Measurements from ENCODE around the gene PXK. TPM values are rescaled to one million over a fixed set of nuclear protein-coding genes. Genes with fewer than 3 reads are reported as not detected.

The PXK gene
- polyA plus RNA-seq, 1 donor: 32.5 TPM

DNA sequence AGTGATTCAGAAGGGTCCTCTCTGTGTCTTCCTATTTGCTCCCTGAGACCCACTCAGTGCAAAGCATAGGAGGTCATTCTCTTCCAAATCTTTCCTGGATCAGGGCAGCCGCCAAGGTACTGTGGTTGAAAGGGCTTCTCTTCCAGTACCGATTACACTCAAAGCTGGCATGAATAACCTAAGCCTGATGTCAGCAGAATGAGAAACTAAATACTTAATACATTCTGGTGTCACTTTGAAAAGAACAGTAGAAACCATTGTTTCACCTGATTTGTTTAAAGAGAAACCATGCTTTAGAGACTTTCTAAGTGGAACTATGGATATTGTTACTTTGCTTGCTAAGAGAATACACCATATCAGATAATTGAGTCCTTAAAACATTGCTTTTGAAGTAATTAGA is 50.8 kb downstream of the PXK start:
- DNase-seq: no peak

DNA sequence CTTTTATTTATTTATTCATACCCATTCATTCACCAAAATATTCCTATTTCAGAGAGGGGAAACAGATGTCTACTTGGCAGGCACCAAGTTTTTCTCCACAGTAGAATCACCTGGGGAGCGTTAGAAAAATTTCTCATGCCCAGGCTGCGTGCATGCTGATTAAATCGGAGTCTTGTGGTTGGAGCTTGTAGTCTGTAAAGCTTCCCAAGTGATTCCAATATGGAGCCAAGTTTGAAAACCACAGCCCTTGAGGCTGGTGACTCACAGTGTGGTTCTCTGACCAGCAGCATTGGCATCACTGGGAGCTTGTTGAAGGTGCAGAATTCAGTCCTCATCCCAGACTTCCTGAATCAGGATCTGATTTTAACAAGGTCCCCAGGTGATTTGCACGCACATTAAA is 51.2 kb downstream of the PXK start:
- no peak for DNase-seq

DNA sequence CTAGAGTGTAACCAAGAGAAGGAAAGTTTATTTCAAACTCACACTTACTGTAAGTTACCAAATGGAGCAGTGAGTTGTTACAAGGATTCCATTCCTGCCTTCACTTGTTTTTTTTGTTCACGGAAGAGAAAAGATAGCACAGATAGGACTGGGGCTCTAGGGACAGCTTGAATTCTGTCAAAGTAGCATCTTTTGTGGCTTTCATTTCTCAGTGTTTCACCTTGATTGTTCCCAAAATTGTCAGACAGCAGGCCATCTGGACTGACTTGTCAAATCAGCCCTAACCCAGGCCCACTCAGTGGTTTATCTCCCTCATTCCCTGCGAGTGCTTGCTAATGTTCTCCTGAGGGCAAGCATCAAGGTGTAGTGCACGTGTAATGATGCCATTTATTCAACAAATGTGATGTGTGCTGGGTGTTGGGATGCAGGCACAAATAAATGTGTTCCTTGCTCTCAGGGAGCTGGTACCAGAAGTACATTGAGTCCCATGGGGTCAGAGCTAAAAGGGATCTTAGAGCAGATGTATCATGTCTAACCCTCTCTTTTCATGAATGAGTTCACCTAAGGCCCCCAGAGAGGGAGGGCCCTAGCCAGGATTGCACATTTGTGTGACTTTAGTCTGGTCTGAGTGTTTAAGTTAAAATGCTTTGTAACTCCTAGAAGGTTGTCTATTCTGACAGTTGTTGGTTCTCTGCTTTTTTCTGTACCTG is 51.8 kb downstream of the PXK start:
- DNase-seq: no peak

DNA sequence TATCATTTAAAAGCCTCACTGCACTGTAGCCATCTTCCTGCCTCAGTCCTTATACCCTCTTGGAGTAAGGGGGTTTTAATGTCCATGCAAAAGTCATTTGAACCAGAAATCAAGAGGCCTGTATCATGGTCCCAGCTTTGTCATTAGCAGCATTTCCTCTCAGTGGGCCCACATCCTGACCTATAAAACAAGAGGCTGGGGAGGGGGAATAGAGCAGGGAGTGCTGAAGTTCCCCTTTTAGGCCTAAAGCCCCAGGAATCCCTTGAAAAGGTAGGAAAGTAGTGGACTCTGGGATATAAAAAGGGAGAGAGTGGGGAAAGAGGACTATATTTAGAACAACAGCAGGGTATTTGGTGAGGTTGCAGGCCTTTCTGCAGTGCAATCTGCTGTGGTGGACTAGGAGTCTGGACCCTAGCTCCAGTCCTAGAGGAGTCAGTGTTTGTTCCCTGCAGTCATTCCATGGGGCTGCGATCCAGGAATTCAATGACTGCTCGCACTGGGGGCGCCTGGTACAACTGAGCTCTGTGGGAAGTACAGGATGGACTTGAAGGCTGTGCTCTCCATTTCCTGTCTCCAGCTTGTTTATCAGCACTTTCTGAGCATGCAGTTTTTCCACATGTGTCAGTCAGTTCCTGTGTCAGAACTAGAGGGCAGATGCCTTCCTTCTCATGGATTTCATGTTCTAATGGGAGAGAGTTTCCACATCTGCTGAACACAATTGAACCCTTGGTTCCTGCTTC is 54.1 kb downstream of the PXK start:
- no peak for DNase-seq

DNA sequence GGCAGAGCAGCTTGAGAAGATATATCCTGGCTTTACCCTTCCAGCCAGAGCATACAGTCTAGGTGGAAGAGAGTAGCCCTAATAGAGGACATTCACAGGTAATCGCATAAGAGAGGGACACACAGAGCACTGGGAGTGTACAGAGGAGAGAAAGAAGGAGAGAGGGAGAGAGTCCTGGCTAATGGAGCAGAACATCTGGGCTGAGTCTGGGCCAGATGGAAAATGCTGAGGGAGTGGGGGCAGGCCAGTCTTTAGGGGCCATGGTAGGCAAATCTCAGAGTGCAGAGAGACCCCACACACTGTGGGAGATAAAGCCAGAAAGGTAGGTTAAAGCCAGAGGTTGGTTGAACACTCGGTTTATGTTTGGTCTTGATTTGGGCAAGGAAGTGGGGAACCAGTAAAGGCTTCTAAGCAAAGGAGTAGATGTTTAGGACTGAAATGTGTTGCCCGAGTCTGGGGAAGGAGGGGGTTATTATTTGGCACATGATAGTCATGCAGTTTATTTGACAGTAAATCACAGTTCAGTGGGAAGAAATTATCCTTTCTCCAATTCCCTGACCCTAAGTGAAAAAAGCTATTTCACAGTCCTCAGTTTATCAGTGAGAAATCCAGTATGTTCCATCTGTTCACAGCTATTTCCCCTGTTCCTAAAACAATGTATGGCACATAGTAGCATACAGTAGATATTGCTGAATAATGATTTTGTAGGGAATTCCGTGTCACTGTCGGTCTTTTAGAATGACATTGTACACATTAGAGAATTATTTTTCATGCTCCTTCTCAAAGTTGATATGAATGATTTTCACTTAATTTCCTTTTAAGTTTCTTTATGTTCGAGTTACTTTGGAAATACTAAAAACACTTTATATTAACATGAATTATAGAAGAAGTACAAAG is 55.2 kb downstream of the PXK start:
- DNase-seq: no peak

DNA sequence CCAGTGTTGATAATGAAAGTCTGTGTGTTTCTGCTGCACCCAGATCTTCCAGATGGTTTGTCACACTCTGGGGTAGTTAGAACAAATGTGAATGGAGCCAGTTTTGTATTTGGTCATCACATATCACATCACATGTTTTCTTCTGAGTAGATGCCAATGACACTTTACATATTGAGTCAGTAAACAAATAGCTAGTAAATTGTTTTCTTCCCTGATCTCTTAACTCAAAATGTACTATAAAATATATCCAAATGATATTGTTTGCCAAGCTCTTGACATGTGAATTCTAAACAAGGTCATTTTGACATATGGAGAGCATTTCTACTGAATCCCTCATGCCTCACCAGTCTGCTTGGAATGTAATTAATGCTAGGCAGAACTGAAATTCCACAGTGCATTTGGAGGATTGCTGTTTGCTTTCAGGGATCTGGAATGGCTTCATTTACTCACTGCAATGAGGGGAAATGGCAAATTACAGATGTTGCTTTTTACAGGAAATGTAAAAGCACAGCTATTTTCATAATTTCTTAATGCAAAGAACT is 55.9 kb downstream of the PXK start:
- peak; percentile 61 for DNase-seq

DNA sequence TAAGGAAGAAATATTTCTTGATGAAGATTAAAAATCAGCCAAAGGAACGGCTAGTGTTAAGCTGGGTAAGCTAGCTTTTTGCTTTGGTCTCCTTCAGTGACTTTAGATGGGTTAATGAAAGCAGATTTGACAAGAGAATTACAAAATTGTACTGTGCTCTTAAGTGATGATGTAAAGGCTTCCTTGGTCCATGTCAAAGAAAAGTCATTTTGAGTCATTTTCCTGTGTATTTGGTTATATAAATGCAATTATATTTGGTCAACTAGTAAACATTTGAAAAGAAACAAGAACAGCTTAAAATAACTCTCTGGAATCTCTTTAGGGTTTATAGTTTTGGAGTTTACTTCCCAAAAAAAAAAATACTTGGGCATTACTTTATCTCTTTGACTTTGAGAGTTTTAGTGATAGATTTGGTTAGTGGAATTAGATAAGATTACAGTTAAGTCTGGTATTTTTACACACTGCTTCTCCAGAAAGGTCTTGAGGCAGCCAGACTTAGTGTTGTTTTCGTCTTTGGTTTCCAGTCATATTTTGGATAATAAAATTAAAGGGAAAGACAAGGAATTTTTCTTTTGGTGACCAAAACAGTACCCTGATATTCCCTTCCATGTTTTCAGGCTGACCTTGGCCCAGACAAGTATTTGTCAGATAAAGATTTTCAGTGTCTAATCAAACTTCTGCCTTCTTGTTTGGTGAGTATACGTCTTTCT is 58.6 kb downstream of the PXK start:
- DNase-seq: no peak

DNA sequence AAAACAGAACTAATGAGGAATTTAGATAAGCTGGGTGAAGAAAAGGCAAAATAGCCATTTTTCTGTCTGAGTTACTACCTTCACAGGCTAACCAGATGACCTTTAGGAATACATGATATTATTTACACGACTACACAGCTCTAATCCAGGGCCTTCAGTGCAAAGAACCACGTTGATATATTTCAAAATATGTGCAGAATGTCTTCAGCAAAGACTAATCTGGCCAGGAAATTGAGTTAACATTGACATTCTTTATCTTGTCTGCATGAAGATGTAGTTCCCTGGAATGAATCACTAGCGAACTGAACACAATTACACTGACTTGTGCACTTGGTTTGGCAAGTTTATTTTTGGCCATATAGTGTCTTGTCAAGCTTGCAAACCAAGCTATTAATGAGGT is 59.5 kb downstream of the PXK start:
- no peak for DNase-seq

DNA sequence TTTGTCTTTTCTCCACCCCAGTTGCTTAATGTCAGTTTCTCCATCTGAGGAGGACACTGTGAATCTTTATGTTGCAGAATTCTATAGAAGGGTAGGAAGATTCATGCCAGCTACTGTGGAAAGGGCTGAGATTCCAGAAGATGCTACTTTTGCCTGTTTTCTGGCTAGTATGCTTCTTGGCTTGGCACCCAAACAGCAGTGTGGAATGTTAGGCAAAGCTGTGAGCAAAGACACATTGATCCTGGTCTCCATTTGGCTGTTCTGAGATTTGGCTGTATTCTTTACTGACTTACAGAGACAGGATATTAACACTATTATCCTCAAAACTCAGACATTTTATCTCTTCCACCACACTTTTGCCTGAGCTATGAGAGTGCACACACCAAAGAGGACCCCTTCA is 61.6 kb downstream of the PXK start:
- DNase-seq: no peak

DNA sequence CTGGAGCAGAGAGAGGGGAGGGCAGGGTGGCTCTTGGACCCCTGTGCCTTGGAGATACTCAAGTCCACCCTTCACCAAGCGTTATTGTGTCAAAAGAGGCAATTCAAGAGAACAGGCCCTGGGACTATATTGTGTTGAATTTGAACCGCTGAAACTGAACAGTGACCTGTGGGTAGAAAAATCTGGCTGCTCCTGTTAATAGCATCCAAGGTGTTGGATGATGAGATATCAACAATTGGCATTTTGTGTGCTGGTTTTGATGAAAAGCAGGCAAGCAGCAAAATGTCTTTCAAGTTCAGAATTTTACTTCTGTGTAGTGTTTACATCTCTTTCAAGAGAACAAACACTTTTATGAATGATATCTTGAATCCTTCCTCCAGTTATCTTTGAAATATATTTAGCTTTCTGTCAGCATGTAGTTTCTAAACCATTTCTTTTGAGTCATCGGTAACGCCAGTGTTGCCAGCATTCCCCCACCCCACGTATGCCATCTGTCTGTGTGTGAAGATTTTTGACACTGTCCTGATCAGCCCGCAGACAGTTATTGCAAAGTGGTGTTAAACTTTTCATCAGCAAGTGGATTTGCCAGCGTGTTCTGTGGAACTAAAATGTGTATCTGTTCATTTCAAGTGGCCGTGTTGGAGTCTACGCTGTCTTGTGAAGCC is 66.1 kb downstream of the PXK start:
- no peak for DNase-seq

DNA sequence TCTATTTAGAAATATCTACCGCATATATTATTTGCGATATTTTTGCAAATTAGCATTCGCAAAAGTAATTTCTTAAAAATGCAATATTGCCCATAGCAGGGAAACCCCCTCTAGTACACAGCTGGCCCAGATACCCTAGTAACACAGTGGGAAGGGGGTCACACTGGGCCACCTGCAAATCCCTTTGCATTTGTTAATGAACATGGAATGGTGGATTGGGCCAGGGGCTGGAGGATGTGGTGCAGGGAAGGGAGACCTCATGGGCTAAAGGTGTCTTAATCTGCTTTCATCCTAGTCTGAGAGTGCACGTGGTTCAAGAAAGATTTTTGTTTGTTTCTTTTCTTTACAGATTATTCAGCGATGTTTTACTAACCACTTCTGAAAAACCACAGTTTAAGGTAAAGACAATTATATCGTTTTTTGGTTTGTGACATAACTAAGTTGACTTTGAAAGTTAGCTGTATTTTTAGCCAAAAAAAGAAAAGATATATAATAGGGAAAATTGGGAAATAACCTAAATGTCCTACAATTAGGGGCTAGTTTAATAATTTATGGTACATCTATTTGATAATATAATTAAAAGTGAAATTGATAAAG is 70.9 kb downstream of the PXK start:
- no peak for DNase-seq

DNA sequence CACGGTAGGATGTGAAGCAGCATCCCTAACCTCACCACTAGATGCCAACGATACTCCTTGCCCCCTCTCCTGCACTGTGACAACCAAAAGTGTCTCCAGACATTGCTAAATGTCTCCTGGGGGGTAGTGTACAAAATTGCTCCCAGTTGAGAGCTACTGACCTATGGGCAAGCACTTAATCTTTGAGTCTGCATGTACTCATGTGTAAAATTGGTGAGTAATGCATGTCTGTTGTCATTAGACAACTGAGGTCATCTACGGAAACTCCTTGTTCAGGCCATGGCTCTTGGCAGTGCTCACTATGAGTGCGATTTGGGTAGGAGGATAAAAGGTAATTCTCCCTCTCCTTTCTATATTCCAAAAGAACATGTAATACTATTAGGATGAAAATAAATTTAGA is 71.7 kb downstream of the PXK start:
- DNase-seq: no peak

DNA sequence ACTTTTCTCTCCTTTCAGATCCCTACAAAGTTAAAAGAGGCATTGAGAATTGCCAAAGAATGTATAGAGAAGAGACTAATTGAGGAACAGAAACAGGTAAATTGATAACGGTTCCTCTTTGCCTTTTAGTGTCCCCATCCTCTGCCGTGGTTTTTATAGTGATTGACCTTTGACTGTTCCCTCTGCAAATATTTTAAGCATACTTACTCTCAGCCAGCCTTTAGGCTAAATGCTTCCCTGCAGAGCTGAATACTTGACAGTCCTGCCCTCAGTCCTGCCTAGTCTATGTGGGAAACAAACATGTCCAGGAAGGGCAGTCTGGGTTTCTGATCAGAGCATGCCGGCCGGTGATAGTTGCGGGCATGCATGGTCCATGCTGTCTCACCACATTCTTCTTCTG is 76.2 kb downstream of the PXK start:
- no peak for DNase-seq

DNA sequence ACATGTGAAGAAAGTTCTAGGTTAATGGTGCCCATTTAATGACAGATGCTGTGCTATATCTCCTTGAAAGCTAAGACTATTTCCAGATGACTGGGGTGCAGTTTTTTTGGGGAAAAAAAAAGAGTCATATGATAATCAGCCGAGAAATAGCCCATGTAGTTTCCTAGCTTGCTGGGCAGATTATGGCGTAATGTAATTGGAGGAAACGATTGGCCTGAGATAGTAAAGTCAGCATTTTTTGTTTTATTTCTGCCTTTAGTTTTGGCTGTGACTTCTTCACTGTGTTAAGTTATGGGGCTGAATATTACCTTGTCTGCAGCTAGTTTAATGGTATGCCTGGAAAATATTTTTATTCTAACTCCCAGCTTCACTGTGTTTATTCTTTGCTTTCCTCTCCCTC is 77.0 kb downstream of the PXK start:
- DNase-seq: no peak

DNA sequence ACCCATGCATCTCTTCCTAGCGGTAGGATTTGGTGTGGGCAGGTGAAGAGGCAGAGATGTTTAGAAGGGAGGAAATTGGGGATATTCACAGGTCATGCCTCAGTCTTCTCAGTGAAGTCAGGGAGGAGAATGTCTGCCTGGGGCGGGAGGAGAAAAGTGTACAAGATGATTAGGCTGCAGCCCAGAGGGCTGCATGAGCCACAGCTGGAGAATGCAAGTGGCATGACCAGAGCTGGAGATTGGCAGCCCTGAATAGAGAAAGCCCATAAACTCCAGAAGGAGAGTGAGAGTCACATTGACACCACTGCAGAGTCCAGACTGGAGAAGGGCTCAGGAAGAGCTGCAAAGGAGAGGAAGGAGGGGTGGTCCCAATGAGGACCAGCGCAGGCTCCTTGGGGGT is 78.3 kb downstream of the PXK start:
- DNase-seq: no peak

DNA sequence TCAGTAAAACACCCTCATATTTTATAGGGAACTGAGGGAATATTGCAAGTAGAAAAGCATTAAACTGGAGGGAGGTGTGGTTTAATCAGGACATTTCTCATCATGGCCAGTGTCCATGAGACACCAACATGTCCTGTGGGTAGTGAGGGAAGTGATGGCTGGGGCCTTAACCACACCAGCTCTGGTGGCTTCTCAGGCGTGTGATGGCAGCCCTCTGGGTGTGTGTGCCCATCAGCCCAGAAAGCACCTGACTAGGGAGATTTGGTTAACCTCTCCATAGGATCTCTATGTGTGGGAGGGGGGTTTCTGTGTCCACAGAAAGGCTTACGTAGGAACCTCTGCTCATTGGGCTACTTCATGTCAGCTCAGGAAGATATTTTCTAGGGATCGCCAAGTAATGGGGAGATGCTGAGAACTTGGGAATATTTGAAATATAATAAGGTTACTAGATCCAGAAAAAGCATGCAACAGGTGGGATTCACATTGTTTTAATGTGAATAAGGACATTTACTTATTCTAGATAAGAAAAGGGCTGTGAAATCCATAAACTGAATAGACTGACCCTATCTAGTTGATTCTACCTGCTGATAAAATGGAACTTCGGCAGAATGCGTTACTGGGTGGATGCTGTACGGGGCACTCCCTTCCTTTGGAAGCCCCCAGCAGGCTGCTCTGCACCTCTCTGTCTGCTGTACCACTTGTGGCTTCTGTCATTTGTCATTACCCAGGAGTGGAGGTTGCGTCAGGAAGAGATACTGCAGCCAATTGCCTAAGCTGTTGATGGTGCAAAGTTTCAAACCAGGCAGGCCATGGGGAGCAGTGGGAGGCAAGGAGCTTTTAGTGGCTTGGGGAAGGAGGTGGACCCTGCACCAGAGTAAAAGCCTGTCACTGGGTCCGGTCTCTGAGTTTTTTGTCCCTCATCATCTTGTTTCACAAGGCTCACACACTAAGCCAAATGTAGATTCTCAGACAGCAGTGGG is 79.4 kb downstream of the PXK start:
- DNase-seq: no peak

DNA sequence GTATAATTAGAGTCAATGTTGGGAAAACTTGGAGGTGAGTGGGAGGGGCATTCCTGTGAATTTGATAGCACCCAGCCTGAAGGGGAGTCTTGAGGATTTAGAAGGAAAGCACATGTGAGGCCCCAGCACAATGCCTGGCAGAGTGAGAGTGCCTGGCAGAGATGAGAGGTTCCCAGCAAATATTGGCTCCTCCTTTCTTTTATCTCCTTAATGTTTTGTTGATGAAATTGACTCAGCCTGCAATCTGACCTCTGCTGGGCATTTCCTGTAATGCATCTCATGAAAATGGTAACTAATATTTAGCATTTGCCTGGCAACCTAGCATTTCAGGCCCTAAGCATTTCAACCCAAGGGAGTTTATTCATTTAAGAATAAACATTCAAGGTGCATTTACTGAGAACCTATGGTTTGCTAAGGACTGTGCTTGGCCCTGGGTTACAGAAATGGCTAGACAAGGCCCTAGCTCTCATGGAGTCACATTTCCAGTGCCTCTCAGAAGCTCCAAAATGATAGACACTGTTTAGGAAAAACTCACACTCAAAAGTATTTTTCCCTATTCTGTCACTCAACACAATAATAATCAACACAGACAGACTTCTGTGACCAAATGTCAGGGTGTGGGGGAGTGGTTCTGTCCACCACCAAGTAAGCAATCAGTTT is 82.0 kb downstream of the PXK start:
- peak; percentile 55 for DNase-seq

DNA sequence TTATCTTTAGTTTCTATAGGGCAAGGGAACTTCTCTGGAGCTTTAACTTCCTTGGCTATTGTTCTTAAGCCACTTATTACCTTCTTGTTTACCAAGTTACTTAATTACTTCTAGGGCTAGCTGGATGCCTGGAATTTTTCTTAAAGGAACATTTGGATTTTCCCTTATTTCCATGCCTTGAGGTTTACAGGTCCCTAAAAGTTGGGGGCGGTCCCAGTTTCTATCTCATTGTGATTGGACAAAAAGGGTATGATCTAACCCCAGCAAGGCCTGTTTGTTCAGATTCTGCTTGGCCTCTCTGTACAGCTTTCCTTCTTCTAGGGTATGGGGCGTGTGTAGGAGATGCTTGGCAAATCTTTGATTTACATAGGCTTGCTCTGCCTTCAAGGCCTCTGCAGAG is 83.5 kb downstream of the PXK start:
- DNase-seq: no peak

DNA sequence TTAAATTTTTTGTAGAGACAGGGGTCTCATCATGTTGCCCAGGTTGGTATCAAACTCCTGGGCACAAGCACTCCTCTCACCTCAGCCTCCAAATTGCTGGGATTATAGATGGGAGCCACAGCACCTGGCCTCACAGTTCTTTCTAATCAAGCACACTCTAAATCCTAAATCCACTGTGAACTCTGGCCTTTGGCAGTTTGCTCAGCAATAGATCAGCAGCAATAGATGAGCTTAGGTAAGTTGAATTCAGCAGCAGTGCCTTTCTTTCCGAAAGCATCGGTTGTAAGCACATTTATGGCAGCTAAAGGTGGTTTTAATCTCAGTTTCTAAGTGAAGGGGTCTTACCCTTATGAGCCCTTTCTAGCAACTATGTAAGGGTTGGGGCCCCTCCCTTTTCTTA is 84.4 kb downstream of the PXK start:
- DNase-seq: no peak
